ENCODE data around the gene EHD4. TPM values are rescaled to one million over a fixed set of nuclear protein-coding genes. Genes with fewer than 3 reads are reported as not detected.
A peak's percentile ranks its signal among the peaks of the same experiment; 100 is the strongest.

EHD4 gene
- total and polyA plus RNA-seq, 2 donors (not counting 3 experiments of a cell fraction or from before 2014, with no cell fraction given), result 96.7 to 128 TPM

GRCh38 chr15:41937568-41937923, 34.8 kb downstream of the EHD4 start:
- Histone ChIP-seq H2AFZ (ENCODE audit: low read depth, low read length) (no peak overlapping the region), H3K79me2 (ENCODE audit: control insufficient read depth, insufficient read depth, low read length) (peaks cover 63% of the 10 kb centered on the region), H3K27me3 (ENCODE audit: control insufficient read depth in 2 of 2, insufficient read depth in 2 of 2, low read length in 2 of 2) (no peaks in the 10 kb centered on the region), H3K36me3 (ENCODE audit: control insufficient read depth in 2 of 2, extremely low read depth in 1 of 2, insufficient read depth in 2 of 2, low read length in 2 of 2) (peaks cover 10 to 11% of the 10 kb centered on the region in 2 experiments), H3K9me3 (replicated peaks; ENCODE audit: control insufficient read depth, insufficient read depth, low read length) (no peaks in the 10 kb centered on the region), H4K20me1 (replicated peaks; ENCODE audit: control insufficient read depth, extremely low read depth, insufficient read depth, low read length) (no peaks in the 10 kb centered on the region), H3K4me3 (replicated peaks in 1 of 3; ENCODE audit: insufficient read depth in 1 of 3, low read depth in 1 of 3, low read length in 3 of 3) (no peak overlapping the region), H3K9ac (replicated peaks; ENCODE audit: extremely low read depth, insufficient read depth, low read length) (peak overlapping the region; percentile 83), H3K9me1 (replicated peaks; ENCODE audit: control insufficient read depth, extremely low read depth, insufficient read depth, low read length) (no peaks in the 10 kb centered on the region), H3K27ac (ENCODE audit: insufficient read depth, low read depth, low read length) (peak overlapping the region; percentile 99), H3K4me2 (ENCODE audit: insufficient read depth, low read length) (peak overlapping the region; percentile 70), H3K4me1 (ENCODE audit: control insufficient read depth, extremely low read depth, insufficient read depth, low read length) (peaks cover 94% of the 10 kb centered on the region)
- TF ChIP-seq MYC (IDR thresholded peaks at IDR 0.05; ENCODE audit: low read depth, low read length) (no peak), GATA2 (IDR thresholded peaks at IDR 0.05; ENCODE audit: insufficient read depth, insufficient read length, low read depth, low read length) (peak; percentile 98), EZH2 (IDR thresholded peaks at IDR 0.05; ENCODE audit: borderline replicate concordance, low read depth, low read length, severe bottlenecking) (no peak), FOS (IDR thresholded peaks at IDR 0.05; ENCODE audit: borderline replicate concordance, insufficient read depth, low read length) (peak; percentile 80), JUN (IDR thresholded peaks at IDR 0.05; ENCODE audit: borderline replicate concordance, insufficient read depth, insufficient read length, low read depth) (peak; percentile 53), POLR2A (IDR thresholded peaks at IDR 0.05; ENCODE audit: low read depth, low read length) (peak; percentile 30), POLR2AphosphoS5 (IDR thresholded peaks at IDR 0.05; ENCODE audit: insufficient read depth, low read depth, low read length) (peak; percentile 60)
- TF ChIP-seq, protein P1, sequence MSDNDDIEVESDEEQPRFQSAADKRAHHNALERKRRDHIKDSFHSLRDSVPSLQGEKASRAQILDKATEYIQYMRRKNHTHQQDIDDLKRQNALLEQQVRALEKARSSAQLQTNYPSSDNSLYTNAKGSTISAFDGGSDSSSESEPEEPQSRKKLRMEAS (IDR thresholded peaks at IDR 0.05; ENCODE audit: insufficient read depth, insufficient read length), result no peak
- TF ChIP-seq, protein P2, sequence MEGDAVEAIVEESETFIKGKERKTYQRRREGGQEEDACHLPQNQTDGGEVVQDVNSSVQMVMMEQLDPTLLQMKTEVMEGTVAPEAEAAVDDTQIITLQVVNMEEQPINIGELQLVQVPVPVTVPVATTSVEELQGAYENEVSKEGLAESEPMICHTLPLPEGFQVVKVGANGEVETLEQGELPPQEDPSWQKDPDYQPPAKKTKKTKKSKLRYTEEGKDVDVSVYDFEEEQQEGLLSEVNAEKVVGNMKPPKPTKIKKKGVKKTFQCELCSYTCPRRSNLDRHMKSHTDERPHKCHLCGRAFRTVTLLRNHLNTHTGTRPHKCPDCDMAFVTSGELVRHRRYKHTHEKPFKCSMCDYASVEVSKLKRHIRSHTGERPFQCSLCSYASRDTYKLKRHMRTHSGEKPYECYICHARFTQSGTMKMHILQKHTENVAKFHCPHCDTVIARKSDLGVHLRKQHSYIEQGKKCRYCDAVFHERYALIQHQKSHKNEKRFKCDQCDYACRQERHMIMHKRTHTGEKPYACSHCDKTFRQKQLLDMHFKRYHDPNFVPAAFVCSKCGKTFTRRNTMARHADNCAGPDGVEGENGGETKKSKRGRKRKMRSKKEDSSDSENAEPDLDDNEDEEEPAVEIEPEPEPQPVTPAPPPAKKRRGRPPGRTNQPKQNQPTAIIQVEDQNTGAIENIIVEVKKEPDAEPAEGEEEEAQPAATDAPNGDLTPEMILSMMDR (IDR thresholded peaks at IDR 0.05; ENCODE audit: extremely low read depth in 1 of 2, insufficient read depth in 1 of 2, low read depth in 1 of 2, low read length in 2 of 2), result no peak
- DNase-seq (ENCODE audit: low read depth, low spot score), result no peak
- dilution Hi-C loops (cut with MboI; ENCODE audit: extremely low pct_ligation_motif_present, low sequenced_read_pairs), result no loop called here
- CTCF ChIA-PET, result interaction anchor here (0.8 to 5.9 kb wide), 10 partner anchors 8 to 34 kb away, joined by 3 to 44 read pairs (median 4); partner anchors contain the start of gene EHD4
- no TSS peak for BruUV-seq (replicated peaks)
- intact Hi-C loops (cut with micrococcal nuclease), result loop anchor here (1.0 kb wide), 1 partner anchor 21 kb away; no protein-coding TSS in a partner anchor
- POLR2A ChIA-PET, result interaction anchor here (1.5 to 1.7 kb wide), 3 partner anchors 20 to 34 kb away, joined by 4 to 11 read pairs (median 6); partner anchors contain the start of gene EHD4
- peak; percentile 81 for FAIRE-seq
